Fibroblast of upper back skin (primary cell): ENCODE measurements around the gene SPG21.

Experiments
- DNase-seq: peaks from one replicate; pipeline ENCODE4 v3.0.0-alpha.2; 2013

SPG21 gene

DNA sequence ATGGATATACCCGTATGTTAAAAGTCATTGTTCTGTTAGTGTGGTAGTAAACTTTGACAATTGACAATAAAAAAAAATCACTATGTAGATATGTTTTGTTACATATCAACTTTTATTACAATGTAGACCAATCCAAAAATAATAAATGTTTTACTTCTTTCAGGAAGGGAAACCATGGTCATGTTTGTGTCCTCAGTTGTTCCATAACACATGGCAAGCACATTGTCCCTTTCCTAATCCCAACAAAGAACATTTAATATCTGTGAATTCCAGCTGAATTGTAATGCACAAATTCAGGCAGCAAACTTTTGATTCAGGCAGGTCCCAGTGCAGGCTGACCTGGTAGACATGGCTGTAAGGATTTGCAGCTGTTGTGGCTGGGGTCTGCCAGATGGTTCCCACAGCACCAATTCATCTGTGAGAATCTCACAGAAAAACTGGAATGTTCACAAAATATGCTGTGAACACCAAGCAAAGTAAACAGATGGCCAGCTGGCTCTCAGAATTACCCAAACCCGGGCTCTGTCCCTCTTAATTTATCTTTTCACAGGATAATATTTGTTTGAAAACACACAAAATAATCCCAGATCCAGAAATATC lies 1.9 kb upstream of the SPG21 start:
- no peak for DNase-seq

DNA sequence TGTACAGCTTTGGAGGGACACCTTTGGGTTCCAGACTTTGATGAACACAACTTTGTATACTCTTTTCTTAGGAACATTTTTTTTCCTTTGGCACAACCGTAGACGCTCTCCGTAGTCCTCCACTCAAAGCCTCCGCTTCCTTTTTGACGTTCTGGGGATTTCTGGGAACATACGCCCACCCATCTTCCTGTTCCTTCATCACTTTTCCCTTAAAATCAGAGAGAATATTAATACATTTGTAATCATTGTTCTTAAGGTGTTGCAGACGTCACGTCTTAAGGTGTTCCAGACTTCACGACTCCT lies 405 bp upstream of the SPG21 start:
- DNase-seq: no peak

DNA sequence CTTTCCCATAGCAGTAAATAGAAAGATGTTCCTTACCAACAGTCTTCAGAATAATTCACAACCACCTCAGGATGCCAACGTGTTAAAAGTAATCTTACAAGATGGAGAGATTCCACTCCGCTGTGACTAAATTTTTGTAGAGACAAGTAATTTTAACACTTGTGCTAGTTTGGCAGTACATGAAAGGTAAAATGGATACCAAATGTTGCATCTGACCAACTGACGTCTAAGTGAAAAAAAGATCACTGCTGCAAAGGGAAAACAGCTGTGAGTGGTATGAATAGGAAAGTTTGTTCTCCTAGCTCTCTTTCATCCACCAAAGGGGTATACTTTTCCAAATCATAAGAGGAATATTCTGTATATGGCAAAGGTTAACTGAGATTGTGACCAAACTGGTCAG lies 2.6 kb downstream of the SPG21 start:
- no peak for DNase-seq

DNA sequence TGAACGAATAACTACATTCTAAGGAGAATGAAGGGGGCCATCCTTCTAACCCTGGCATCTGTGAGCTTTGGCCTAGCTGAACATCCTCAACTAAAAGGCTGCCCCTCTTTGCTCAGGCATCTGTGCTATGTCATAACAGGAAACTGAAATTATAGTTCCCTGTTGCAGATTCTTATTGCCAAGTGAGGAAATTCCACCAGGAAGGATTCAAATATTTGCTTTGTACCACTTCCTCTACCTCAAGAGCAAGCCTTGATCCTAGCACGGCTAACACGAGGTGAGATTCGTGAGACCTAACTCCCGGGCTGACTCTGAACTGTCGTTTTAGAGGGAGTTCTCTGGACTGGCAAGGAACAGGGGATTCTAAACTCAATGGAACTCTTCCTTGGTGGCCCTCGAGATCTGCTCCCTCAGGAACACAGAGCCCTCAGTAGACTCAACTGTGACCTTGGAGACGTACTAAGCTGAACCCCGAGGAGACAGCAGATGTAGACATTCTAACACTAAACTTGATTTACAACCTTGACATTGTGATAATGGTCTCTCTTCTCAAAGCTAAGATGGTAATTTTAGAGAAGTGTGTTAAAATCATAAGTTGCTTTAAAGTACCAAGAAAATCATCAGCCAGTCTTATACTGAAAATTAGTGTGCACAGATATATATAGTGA lies 4.2 kb downstream of the SPG21 start:
- peak; percentile 61 for DNase-seq

DNA sequence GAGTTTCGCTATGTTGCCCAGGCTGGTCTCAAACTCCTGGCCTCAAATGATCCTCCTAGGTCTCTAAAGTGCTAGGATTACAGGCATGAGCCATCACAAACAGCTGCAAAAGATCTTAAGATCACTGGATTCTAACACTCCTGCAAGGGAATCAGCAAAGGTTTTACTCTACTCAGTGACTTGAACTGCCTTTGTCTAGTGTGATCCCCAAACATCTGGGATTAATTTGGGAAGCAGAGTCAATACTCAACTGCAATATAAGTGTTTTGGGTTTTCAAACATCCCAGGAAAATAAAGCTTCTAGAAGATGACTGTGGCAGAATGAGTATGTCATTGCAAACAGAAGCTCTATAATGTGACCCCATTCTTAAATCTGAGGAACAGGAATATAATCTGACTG lies 7.2 kb downstream of the SPG21 start:
- peak; percentile 60 for DNase-seq

DNA sequence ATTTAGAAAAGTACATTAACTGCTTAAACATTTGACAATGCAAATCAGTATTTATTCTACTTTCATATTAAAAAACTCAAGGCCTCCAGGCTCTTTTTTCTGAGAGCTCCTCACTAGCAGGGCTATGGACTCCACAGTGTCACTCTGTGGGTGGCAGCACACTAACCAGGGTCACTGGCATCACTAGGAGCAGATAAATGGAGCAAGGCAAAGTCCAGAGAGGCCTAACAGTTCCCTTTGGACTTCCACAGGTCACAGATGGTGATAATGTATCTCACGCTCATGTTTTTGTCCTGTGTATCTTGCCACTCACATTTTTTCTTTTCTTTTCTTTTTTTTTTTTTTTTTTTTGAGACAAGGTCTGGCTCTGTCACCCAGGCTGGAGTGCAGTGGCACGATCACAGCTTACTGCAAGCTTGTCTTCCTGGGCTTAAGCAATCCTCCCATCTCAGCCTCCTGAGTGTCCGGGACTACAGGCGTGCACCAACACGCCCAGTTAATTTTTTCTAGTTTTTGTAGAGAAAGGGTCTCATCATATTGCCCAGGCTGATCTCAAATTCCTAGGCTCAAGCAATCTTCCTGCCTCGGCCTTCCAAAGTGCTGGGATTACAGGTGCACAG lies 7.8 kb downstream of the SPG21 start:
- DNase-seq: no peak

DNA sequence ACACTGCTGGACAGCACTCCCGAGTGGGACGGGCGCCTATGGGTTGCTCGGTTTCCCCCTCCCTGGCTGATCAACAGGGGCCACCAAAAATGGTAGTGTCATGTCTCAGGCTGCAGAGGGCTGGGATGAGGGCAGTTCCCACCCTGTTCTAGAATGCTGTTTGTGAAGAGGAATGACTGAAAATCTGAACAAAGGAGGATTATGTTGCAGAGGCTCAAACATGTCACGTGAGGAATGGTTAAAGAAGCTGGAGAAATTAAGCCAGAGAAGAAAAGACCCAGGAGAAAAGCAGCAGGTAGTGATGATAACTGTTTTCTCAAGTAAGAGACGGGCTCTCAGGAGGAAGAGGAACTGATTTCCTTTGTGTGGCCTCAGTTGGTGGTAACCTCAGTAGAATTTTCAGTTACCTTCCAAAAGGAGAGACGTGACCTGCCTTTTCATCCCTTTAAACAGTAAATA lies 10.4 kb downstream of the SPG21 start:
- no peak for DNase-seq

DNA sequence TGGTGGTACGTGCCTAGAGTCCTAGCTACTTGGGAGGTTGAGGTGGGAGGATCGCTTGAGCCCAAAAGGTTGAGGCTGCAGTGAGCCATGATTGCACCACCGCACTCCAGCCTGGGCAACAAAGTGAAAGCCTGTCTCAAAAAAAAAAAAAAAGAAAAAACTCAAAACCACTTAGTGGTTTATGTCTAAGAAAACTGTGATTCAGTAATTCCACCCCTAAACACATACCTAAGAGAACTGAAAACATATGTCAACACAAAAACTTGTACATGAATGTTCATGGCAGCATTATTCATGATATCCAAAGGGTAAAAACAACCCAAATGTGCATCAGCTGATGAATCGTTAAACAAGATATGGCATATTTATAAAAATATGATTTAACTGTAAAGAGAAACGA lies 14.3 kb downstream of the SPG21 start:
- peak; percentile 25 for DNase-seq

DNA sequence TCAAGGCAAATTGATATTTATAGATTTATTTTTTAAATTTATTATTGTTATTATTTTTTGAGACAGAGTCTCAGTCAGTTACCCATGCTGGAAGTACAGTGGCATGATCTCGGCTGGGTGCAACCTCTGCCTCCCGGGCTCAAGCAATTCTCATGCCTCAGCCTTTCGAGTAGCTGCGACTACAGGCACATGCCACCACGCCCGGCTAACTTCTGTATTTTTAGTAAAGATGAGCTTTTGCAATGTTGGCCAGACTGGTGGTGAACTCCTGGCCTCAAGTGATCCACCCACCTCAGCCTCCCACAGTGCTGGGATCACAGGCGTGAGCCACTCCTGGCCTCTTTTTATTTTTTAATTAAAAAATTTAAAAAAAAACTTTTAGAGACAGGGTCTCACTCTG lies 19.0 kb downstream of the SPG21 start:
- DNase-seq: no peak

DNA sequence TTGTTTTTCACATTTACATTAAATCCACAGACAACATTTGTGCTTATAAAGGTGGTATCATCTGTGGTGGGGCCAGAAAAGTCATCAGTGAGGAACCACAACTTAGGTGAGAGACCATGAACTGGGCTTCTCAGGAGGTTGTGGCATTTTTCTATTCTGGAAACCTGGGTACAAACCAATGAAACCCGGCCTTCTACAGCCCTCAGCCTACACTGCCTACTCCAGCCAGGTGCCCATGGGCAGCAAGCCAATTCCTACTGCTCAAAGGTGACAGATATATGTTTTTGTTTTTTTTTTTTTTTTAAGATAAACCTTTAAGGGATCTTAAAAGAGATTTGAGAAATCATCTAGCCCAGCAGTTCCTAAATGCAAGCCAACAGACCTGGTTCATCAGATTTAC lies 20.3 kb downstream of the SPG21 start:
- no peak for DNase-seq

DNA sequence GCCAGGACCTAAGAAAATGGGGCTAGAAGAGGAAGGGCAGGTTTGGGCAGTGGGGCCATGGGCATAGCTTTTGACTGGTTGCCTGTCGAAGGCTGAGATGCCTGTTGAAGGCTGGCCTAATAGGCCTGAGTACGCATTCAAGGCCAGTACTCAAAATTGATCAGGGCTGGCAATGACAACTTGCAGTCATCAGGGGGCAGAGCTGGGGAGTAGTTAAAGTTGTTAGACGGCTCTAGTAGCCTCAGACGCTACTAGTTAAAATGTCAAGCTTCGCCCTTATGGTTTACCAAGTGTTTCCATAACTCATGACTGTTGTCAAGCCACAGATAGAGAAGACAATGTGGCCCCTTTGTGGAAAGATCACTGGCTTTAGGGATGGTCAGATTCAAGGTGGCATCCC lies 28.7 kb downstream of the SPG21 start:
- no peak for DNase-seq

DNA sequence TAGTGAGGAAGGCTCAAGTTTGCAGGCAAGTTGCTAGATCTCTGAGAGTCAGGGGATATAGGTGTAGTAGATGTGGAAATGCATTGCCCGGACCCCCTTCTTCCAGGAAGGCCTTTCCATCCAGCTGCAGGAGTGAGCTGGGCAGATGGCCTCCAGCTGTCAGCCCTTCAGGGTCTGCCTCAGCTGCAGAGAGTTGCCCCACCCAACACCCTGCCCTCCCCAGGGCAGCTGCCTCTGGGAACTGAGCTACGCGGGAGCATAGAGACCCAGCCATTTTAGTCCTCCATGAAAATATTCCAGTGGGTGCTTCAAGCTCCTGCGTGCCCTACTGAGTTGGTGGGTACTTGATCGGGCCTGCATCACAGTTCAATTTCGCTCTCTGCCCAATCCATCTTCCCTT lies 29.6 kb downstream of the SPG21 start:
- no peak for DNase-seq

DNA sequence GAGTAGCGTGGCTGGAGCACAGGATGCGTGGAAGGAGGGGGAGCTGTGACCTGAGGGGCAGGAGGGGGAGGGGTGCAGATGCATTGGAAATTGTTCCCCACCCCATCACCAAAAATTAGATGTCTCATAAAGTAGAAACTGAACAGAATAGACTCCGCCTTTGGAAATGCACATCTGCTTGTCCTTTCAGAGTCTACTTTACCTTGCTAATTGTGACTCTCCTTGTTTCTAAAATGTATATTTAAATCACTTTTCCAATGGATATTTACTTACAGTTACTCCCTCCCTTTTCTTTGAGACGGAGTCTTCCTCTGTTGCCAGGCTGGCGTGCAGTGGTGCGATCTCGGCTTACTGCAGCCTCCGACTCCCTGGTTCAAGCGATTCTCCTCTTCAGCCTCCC lies 30.6 kb downstream of the SPG21 start:
- DNase-seq: no peak

DNA sequence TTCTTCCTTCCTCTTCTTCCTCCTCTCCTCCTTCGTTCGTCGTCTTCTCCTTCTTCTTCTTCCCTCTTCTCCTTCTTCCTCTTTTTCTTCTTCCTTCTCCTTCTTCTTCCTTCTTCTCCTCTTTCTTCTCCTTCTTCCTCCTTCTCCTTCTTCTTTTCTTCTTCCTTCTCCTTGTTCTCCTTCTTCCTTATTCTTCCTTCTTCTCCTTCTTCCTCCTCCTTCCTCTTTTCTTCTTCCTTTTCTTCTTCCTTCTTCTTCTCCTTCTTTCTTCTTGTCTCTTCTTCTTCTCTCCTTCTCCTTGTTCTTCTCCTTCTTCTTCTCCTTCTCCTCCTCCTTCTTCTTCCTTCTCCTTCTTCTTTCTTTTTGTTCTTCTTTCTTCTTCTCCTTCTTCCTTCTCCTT lies 35.3 kb downstream of the SPG21 start:
- no peak for DNase-seq

DNA sequence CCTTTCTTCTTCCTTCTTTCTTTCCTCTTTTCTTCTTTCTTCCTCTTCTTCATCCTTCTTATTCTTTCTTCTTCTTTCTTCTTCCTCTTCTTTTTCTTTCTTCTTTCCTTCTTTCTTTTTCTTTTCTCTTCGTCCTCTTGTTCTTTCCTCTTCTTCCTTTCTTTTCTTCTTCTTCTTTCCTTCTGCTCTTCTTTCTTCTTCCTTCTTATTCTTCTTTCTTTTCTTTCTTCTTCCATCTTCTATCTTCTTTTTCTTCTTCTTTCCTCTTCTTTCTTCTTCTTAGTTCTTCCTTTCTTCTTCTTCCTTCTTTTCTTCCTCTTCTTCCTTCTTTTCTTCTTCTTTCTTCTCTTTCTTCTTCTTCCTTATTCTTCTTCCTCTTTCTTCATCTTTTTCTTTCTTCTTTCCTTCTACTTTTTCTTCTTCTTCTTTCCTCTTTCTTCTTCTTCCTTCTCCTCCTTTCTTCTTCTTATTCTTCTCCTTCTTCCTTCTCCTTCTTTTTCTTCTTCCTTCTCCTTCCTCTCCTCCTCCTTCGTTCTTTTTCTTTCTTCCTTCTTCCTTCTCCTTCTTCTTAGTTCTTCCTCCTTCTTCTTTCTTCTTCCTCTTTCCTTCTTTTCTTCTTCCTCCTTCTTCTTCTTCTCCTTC lies 37.8 kb downstream of the SPG21 start:
- DNase-seq: no peak

DNA sequence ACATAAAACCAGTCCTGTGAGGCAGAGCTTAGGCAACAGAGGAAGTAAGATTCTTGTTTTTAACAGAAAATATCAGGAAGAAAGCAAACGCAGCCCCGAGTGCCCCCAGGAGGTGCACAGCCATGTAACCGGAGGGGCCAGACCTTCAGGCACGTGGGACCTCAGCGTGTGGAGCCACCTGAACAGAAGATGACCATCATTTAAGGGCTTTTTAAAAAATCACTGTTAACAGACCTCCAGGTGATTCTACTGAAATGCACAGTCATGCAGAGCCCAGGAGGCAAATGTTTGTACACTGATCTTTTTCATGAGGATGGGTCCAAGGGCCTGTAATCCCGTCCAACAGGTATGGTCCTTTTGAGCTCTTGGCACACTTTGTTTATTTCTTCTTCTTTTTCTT lies 38.8 kb downstream of the SPG21 start:
- DNase-seq: no peak

DNA sequence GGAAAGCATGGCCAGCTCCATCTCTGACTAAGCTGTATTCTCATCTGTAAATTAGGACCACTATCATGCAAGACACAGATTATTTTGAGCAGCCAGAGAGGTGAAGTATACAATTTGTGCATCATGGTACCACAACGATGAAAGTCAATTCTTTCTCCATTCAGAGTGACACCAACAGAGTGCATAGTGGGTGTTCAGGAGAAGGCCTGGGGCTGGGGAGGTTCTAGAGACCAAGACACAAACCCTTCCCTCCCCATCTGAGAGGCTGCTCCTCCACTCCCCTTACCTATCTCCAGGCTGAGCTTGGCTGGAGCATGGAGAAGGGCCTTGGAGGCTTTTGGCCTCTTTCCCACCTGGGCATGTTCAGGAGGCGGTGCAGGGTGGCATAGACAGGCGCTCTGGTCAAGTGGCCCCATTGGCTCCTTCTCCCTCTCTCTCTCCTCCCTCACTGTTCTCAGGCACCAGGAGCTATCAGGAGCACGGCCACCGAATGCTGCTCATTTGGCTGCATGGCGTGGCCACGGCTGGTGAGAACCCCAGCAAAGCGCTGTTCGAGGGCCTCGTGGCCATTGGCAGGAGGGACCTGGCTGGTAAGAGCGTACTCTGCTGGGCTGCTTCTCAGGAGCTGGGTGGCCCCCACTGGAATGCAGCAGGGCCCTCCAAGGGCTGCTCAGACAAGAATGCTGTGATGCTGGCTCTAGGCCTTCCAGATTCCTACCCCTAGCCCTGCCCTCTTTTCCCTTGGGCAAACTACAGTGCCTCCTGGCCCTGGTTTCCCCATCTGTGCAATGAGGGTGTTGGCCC lies 40.1 kb downstream of the SPG21 start:
- no peak for DNase-seq

DNA sequence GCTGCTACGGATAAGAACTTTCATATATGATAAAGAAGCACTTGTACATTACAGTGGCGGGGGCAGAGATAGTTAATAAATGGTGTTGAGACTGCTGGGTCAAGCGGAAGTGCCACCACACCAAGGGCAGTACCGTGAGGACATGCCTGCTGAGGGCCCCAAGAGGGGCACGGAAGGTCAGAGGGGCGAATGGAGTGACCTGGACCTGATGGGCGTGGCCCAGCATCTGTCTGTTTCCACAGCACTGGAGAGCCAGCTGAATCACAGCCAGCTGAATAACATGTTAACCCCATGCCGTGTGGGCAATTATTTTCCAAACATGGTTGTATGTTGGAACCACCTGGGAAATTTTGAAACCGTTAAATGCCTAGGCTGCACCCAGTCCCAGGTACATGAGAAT lies 40.8 kb downstream of the SPG21 start:
- no peak for DNase-seq

DNA sequence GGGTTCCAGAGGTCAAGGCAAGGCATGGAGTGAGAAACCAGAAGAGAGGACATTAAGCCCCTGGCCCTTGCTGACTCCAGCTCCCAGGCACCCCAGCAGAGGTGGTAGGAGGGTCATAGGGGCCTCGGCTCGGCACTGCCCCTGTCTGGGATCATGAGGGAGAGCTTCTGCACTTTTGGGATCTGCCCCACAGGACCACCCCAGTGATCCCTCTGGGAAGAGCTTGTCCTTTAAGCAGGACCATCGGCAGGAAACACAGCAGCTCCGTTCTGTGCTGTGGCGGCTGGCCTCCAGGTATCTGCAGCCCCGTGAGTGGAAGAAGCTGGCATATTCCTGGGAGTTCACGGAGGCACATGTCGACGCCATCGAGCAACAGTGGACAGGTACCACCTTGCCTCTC lies 42.5 kb downstream of the SPG21 start:
- DNase-seq: no peak

DNA sequence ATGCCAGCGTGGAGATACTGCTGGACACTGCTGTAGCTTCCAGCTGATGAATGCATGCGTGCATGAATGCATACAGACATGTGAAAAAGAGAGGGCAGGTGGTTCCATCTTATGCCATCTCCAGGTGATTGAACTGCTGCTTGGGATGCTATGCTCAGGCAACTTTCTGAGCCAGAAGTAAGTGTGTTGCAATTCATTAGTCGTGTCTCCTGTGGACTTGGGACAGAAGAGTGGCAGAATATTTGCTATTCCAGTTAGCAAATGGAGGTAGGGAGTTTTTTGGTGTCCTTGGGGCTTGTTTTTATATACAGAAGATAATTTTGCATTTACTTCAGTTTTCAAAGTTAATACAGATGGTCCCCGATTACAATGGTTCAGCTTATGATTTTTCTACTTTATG lies 44.8 kb downstream of the SPG21 start:
- no peak for DNase-seq

DNA sequence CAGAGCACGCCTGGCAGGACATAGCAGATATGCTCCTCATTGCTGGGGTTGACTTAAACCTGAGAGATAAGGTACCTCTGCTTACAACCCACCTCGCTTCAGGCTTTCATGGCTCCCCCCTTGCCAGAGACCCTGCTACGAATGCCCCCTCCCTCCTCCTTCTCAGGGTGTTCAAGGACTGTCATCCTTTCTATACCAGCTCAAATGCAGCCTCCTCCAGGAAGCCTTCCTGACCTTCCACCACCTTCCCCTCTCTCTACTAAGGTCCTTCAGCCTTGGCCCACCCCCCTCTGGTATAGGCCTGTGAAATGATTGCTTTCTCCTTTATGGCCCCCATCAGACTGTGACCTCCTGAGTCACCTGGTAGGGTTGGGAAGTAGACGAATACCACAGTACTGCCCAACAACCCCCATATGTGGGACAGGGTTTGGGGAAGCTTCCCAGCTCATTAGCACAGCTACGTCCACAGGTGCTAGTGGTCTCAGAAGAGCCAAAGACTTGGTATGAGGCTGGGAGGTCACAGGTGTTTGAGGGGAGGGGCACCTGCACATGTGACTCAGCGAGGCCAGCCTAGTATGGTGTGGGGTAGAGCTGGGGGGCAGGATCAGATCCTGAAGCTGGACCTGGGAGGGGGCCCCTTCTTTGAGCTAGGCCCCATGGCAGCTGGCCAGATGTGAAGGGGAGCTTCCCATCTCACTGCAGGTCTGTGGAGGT lies 46.0 kb downstream of the SPG21 start:
- no peak for DNase-seq

DNA sequence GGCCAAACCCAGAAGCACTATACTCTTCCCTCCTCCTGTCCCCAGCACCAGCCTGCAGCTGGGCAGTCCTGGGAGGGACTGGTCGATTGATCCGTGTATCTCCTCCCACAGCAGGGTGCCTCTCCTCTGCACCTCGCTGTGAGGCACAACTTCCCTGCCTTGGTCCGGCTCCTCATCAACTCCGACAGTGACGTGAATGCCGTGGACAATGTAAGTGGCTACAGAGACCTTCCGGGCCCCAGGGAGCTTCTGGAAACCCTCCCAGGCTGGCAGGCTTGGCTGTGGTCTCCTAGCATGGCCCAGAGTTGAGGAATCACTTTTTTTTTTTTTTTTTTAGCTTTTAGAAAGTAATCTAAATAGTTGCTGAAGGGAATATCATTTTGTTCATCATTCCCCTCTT lies 47.4 kb downstream of the SPG21 start:
- DNase-seq: no peak

DNA sequence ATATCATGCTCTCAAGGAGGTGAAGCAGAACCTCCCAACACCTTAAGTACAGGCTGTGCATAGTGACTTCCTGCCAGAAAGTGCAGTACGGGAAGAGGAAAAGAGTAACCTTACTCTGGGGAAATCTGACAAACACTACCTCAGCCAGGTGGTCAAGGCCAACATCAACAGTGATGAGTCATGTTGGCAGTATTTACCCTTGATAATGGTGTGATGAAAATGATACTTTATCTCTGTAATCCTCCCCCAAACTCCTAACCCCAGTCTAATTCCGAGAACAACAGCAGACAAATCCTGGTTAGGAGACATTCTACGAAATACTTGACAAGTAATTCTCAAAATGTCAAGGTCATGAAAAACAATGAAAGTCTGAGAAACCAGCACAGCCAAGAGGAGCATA lies 51.5 kb downstream of the SPG21 start:
- peak; percentile 13 for DNase-seq
